Thyroid gland (tissue), 4 donors: ENCODE results near the gene RYR3. TPM values are rescaled to one million over a fixed set of nuclear protein-coding genes. Genes with fewer than 3 reads are reported as not detected.

Experiments
- DNase-seq, 2 donors: peaks; one replicate each; pipeline ENCODE4 v3.0.0-alpha.2; 2019
- H3K27ac ChIP-seq, 3 donors: fragments of 200-600 bp; sonication (generic); 1 replicate in 2 of 3; 2 replicates in 1 of 3; pipeline ENCODE4 v1.5.1; 2016 to 2019; ENCODE audit warnings: mild to moderate bottlenecking in 1 of 3, moderate library complexity in 1 of 3
- H3K27me3 ChIP-seq: fragments of 200-600 bp; sonication (generic); one replicate; pipeline ENCODE4 v1.5.1; 2019
- H3K36me3 ChIP-seq, 2 donors: fragments of 200-600 bp; sonication (generic); one replicate each; pipeline ENCODE4 v1.5.1; 2016 to 2019
- H3K4me1 ChIP-seq, 2 donors: fragments of 200-600 bp; sonication (generic); one replicate each; pipeline ENCODE4 v1.5.1; 2017 to 2019
- H3K4me3 ChIP-seq, 3 donors: fragments of 200-600 bp; sonication (generic); replicated peaks in 1 of 3; 1 replicate in 2 of 3; 2 replicates in 1 of 3; pipeline ENCODE4 v1.5.1; 2016; ENCODE audit warnings: mild to moderate bottlenecking in 1 of 3
- H3K9me3 ChIP-seq: fragments of 200-600 bp; sonication (generic); one replicate; pipeline ENCODE4 v1.5.1; 2017
- CTCF ChIP-seq, 6 experiments: fragments of 200-600 bp in 3 of 6; fragments of 450-650 bp in 3 of 6; sonication (generic) in 3 of 6; IDR thresholded peaks; one replicate each; pipeline ENCODE4 v1.5.1; 2016 to 2019; ENCODE audit warnings: antibody characterized with exemption in 6 of 6, mild to moderate bottlenecking in 2 of 6, inconsistent platforms in 1 of 6, moderate library complexity in 1 of 6
- POLR2A ChIP-seq, 2 donors: fragments of 450-650 bp; IDR thresholded peaks; one replicate each; pipeline ENCODE4 v1.6.1; 2017; ENCODE audit warnings: antibody characterized with exemption in 2 of 2, mild to moderate bottlenecking in 2 of 2, moderate library complexity in 1 of 2
- WGBS, 2 donors: methylation state at CpG; one replicate each; pipeline ENCODE4 v1.1.5; 2017; 5-methylcytosine and 5-hydroxymethylcytosine counted together
- intact Hi-C: fragments of 100-400 bp; cut with DNase I; formaldehyde crosslinking; loops from one replicate; pipeline ENCODE4 v1.15.1; 2023
- total RNA-seq, 4 donors: library from RNA; depleted of rRNA; stranded (reverse); fragments of >200 nt; gene quantifications; one replicate each; pipeline ENCODE4 v1.2.3, GENCODE V29; 2016

The RYR3 gene
- total RNA-seq, 4 donors from 2014 or later = 0.27 to 4.2 (median 0.34) TPM

- Histone ChIP-seq H3K27me3 (no peaks in the 10 kb centered on the region), H3K4me1 (no peaks in the 10 kb centered on the region), H3K27ac (no peak overlapping the region), H3K9me3 (no peaks in the 10 kb centered on the region), H3K36me3 (no peaks in the 10 kb centered on the region), H3K4me3 (no peak overlapping the region)
- 69 to 74% methylated on average over 3 of the region's 3 CpGs for WGBS, 2 donors
- TF ChIP-seq CTCF (IDR thresholded peaks at IDR 0.05) = no peak
- TF ChIP-seq POLR2A (IDR thresholded peaks at IDR 0.05) = no peak
- DNase-seq = no peak
- intact Hi-C loops = no loop called here
Observed at GRCh38 chr15:33369941-33370622, 59.3 kb downstream of the RYR3 start.

GRCh38 chr15:33370623-33371020 is 59.9 kb downstream of the RYR3 start:
- WGBS, 2 donors = 89 to 93% methylated on average over 3 of the region's 3 CpGs
- no peaks in the 10 kb centered on the region for H3K27me3 ChIP-seq
- TF ChIP-seq POLR2A (IDR thresholded peaks at IDR 0.05) (no peak), CTCF (IDR thresholded peaks at IDR 0.05) (no peak)

GRCh38 chr15:33371159-33371558 is 60.4 kb downstream of the RYR3 start:
- WGBS, 2 donors = 81 to 88% methylated on average over 3 of the region's 3 CpGs
- no peaks in the 10 kb centered on the region for H3K27me3 ChIP-seq
- intact Hi-C loops = no loop called here
- no peak for DNase-seq
- H3K36me3 ChIP-seq = no peaks in the 10 kb centered on the region
- H3K4me3 ChIP-seq = no peak overlapping the region
- no peak for TF ChIP-seq CTCF (IDR thresholded peaks at IDR 0.05)
- no peak for TF ChIP-seq POLR2A (IDR thresholded peaks at IDR 0.05)
- H3K4me1 ChIP-seq = no peaks in the 10 kb centered on the region
- no peak overlapping the region for H3K27ac ChIP-seq
- no peaks in the 10 kb centered on the region for H3K9me3 ChIP-seq

More at GRCh38 chr15:33370623-33371020, 59.9 kb downstream of the RYR3 start:
- Histone ChIP-seq H3K27ac (no peak overlapping the region), H3K36me3 (no peaks in the 10 kb centered on the region), H3K9me3 (no peaks in the 10 kb centered on the region), H3K4me3 (no peak overlapping the region), H3K4me1 (no peaks in the 10 kb centered on the region)
- DNase-seq = no peak
- intact Hi-C loops = no loop called here

- intact Hi-C loops = no loop called here
- no peaks in the 10 kb centered on the region for H3K9me3 ChIP-seq
- no peak for DNase-seq
- H3K27ac ChIP-seq = no peak overlapping the region
- no peak for TF ChIP-seq POLR2A (IDR thresholded peaks at IDR 0.05)
- no peak for TF ChIP-seq CTCF (IDR thresholded peaks at IDR 0.05)
- H3K27me3 ChIP-seq = no peaks in the 10 kb centered on the region
- H3K4me1 ChIP-seq = no peaks in the 10 kb centered on the region
- no peak overlapping the region for H3K4me3 ChIP-seq
- WGBS, 2 donors = 65 to 68% methylated on average over 5 of the region's 5 CpGs
- no peaks in the 10 kb centered on the region for H3K36me3 ChIP-seq
Observed at GRCh38 chr15:33374226-33374914, 63.6 kb downstream of the RYR3 start.

GRCh38 chr15:33375236-33375635 is 64.5 kb downstream of the RYR3 start:
- no peaks in the 10 kb centered on the region for H3K9me3 ChIP-seq
- intact Hi-C loops = no loop called here
- H3K4me1 ChIP-seq = no peaks in the 10 kb centered on the region
- H3K4me3 ChIP-seq = no peak overlapping the region
- H3K36me3 ChIP-seq = no peaks in the 10 kb centered on the region
- DNase-seq = no peak
- no peak overlapping the region for H3K27ac ChIP-seq
- WGBS, 2 donors = 52 to 71% methylated on average over 5 of the region's 5 CpGs
- no peaks in the 10 kb centered on the region for H3K27me3 ChIP-seq
- TF ChIP-seq POLR2A (IDR thresholded peaks at IDR 0.05) = no peak
- no peak for TF ChIP-seq CTCF (IDR thresholded peaks at IDR 0.05)
